Activated CD4-positive, alpha-beta memory T cell treated with anti-CD3 and anti-CD28 coated beads for 36 hours (primary cell): ENCODE data around the gene LSP1. TPM values are rescaled to one million over a fixed set of nuclear protein-coding genes. Genes with fewer than 3 reads are reported as not detected.

Experiments used
- CTCF ChIA-PET: fragments of 350-600 bp; sonication (Branson Sonifier 250); formaldehyde crosslinking; loops from one replicate; lab custom pipeline; 2021; ENCODE audit warnings: antibody characterized with exemption, inconsistent platforms; lab: Charles Lee
- POLR2A ChIA-PET: fragments of 350-600 bp; sonication (Branson Sonifier 250); formaldehyde crosslinking; loops from one replicate; lab custom pipeline; 2021; ENCODE audit warnings: antibody characterized with exemption; lab: Charles Lee
- DNase-seq: peaks from one replicate; pipeline ENCODE4 v3.0.0-alpha.2; 2020
- H3K27ac Mint-ChIP-seq: one replicate; pipeline ENCODE4 v1.8.0; 2021; ENCODE audit warnings: mixed read lengths
- H3K27me3 Mint-ChIP-seq: one replicate; pipeline ENCODE4 v1.8.0; 2021; ENCODE audit warnings: mixed read lengths
- H3K36me3 Mint-ChIP-seq: one replicate; pipeline ENCODE4 v1.8.0; 2021; ENCODE audit warnings: mixed read lengths
- H3K4me1 Mint-ChIP-seq: one replicate; pipeline ENCODE4 v1.8.0; 2021; ENCODE audit warnings: low read depth, mixed read lengths
- H3K4me3 Mint-ChIP-seq: one replicate; pipeline ENCODE4 v1.8.0; 2021; ENCODE audit warnings: mild to moderate bottlenecking, mixed read lengths
- H3K9me3 Mint-ChIP-seq: one replicate; pipeline ENCODE4 v1.8.0; 2021; ENCODE audit warnings: mixed read lengths
- intact Hi-C: fragments of 100-400 bp; cut with micrococcal nuclease; formaldehyde crosslinking; loops from one replicate; pipeline ENCODE4 v1.15.1; 2023
- total RNA-seq, 2 experiments: library from RNA; stranded (reverse); gene quantifications; one replicate each; pipeline ENCODE4 v1.2.3, GENCODE V29; 2021

Gene LSP1
- total RNA-seq, 2 experiments from 2014 or later = 179 to 181 TPM

- ChIA-PET POLR2A (no interaction called here), CTCF (no interaction called here)
- H3K4me3 Mint-ChIP-seq = no peak overlapping the region
Measured at GRCh38 chr11:1927026-1927847, 74.4 kb downstream of the LSP1 start.

GRCh38 chr11:1927848-1928469 is 75.1 kb downstream of the LSP1 start:
- H3K27ac Mint-ChIP-seq = no peak overlapping the region
- CTCF ChIA-PET = no interaction called here
- H3K27me3 Mint-ChIP-seq = peaks cover 4% of the 10 kb centered on the region

More at GRCh38 chr11:1927026-1927847, 74.4 kb downstream of the LSP1 start:
- intact Hi-C loops = no loop called here
- Mint-ChIP-seq H3K36me3 (no peaks in the 10 kb centered on the region), H3K9me3 (no peaks in the 10 kb centered on the region), H3K27me3 (peaks cover 4% of the 10 kb centered on the region), H3K4me1 (peaks cover 2% of the 10 kb centered on the region), H3K27ac (no peak overlapping the region)
- no peak for DNase-seq

GRCh38 chr11:1928470-1928890 is 75.6 kb downstream of the LSP1 start:
- Mint-ChIP-seq H3K9me3 (no peaks in the 10 kb centered on the region), H3K4me1 (peaks cover 2% of the 10 kb centered on the region), H3K27ac (no peak overlapping the region), H3K36me3 (no peaks in the 10 kb centered on the region), H3K4me3 (no peak overlapping the region), H3K27me3 (peaks cover 4% of the 10 kb centered on the region)
- POLR2A ChIA-PET = no interaction called here
- intact Hi-C loops = no loop called here
- CTCF ChIA-PET = no interaction called here
- no peak for DNase-seq

More at GRCh38 chr11:1927848-1928469, 75.1 kb downstream of the LSP1 start:
- H3K4me3 Mint-ChIP-seq = no peak overlapping the region
- H3K9me3 Mint-ChIP-seq = no peaks in the 10 kb centered on the region
- no peak for DNase-seq
- POLR2A ChIA-PET = no interaction called here
- H3K36me3 Mint-ChIP-seq = no peaks in the 10 kb centered on the region
- peaks cover 2% of the 10 kb centered on the region for H3K4me1 Mint-ChIP-seq
- intact Hi-C loops = no loop called here

GRCh38 chr11:1928891-1929541 is 76.1 kb downstream of the LSP1 start:
- Mint-ChIP-seq H3K4me3 (no peak overlapping the region), H3K27me3 (no peaks in the 10 kb centered on the region), H3K36me3 (no peaks in the 10 kb centered on the region), H3K4me1 (peaks cover 2% of the 10 kb centered on the region), H3K9me3 (no peaks in the 10 kb centered on the region), H3K27ac (no peak overlapping the region)
- intact Hi-C loops = no loop called here
- no peak for DNase-seq
- CTCF ChIA-PET = interaction anchor here (1.5 kb wide), 1 partner anchor 47 kb away, joined by 4 read pairs; no protein-coding TSS in a partner anchor
- POLR2A ChIA-PET = no interaction called here

GRCh38 chr11:1929621-1930461 is 77.0 kb downstream of the LSP1 start:
- ChIA-PET POLR2A (no interaction called here), CTCF (interaction anchor here (1.5 kb wide), 1 partner anchor 48 kb away, joined by 4 read pairs; no protein-coding TSS in a partner anchor)
- H3K27ac Mint-ChIP-seq = no peak overlapping the region
- H3K4me1 Mint-ChIP-seq = peaks cover 2% of the 10 kb centered on the region
- H3K9me3 Mint-ChIP-seq = no peaks in the 10 kb centered on the region
- DNase-seq = no peak
- intact Hi-C loops = no loop called here
- no peaks in the 10 kb centered on the region for H3K36me3 Mint-ChIP-seq
- H3K4me3 Mint-ChIP-seq = no peak overlapping the region
- H3K27me3 Mint-ChIP-seq = no peaks in the 10 kb centered on the region

GRCh38 chr11:1930462-1930830 is 77.6 kb downstream of the LSP1 start:
- Mint-ChIP-seq H3K4me1 (peaks cover 2% of the 10 kb centered on the region), H3K4me3 (no peak overlapping the region), H3K9me3 (no peaks in the 10 kb centered on the region), H3K36me3 (no peaks in the 10 kb centered on the region), H3K27ac (no peak overlapping the region), H3K27me3 (no peaks in the 10 kb centered on the region)
- POLR2A ChIA-PET = no interaction called here
- DNase-seq = no peak
- intact Hi-C loops = no loop called here
- CTCF ChIA-PET = interaction anchor here (1.5 kb wide), 1 partner anchor 48 kb away, joined by 4 read pairs; no protein-coding TSS in a partner anchor

DNA sequence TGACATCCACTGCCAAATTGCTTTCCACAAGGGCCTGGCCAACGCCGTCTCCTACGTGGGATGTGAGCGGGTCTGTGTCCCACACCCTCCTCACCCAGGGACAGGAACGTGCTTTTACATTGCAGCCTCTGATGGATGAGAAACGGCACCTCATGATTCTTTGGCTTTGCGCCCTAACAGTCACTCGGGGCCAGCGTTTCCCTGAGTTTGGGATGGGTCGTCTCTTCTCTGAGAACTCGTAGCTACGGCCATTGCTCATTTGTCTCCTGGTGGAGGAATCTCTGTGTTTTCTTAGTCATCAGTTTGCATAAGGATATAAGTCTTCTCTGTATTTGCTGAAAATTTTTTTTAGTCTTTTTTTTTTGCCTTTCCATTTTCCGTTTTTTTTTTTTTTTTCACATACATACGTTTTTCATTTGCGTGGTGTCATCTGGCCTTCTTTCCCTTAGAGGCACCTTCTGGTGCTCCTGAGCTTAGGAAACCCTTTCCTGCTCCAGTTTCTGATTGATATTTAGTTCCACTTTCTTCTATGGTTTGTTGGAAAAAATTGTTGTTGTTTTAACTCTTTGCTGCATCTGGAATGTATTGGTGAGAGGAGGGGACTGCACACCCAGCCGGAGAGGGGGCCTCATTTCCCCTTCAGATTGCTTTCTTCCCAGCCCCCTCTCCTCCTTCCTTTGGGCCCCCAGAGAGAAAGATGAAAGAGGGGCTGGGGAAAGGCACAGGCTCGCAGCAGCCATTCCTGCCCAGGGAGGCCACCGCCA is 78.6 kb downstream of the LSP1 start:
- Mint-ChIP-seq H3K9me3 (no peaks in the 10 kb centered on the region), H3K4me3 (no peak overlapping the region), H3K27ac (no peak overlapping the region), H3K4me1 (peaks cover 2% of the 10 kb centered on the region), H3K36me3 (no peaks in the 10 kb centered on the region), H3K27me3 (no peaks in the 10 kb centered on the region)
- DNase-seq = no peak
- intact Hi-C loops = no loop called here
- POLR2A ChIA-PET = no interaction called here
- CTCF ChIA-PET = interaction anchor here (0.6 kb wide), 1 partner anchor 950 kb away, joined by 3 read pairs; no protein-coding TSS in a partner anchor

DNA sequence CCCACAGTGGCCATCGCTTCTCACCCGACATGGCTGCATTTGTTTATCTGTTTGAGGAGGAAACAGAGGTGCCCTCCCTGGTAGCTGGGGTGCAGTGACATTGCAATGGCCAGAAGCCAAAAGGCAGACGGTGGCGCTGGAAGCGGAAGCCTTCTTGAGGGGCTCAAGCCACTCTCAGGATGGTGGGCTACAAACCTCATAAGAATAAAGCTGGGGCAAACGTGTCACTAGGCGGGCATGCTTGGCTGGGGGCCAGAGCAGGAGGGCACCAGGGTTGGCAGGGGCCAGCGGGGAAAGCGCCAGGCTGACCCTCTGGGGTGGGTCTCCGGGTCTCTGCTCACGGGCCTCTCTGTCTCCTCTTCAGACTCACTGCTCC is 79.2 kb downstream of the LSP1 start:
- CTCF ChIA-PET = interaction anchor here (0.6 kb wide), 1 partner anchor 951 kb away, joined by 3 read pairs; no protein-coding TSS in a partner anchor
- no peak overlapping the region for H3K4me3 Mint-ChIP-seq
- intact Hi-C loops = no loop called here
- peaks cover 2% of the 10 kb centered on the region for H3K4me1 Mint-ChIP-seq
- H3K9me3 Mint-ChIP-seq = no peaks in the 10 kb centered on the region
- no peak overlapping the region for H3K27ac Mint-ChIP-seq
- DNase-seq = no peak
- H3K36me3 Mint-ChIP-seq = no peaks in the 10 kb centered on the region
- POLR2A ChIA-PET = no interaction called here
- no peaks in the 10 kb centered on the region for H3K27me3 Mint-ChIP-seq

GRCh38 chr11:1932681-1933080 is 79.8 kb downstream of the LSP1 start:
- no peaks in the 10 kb centered on the region for H3K27me3 Mint-ChIP-seq

GRCh38 chr11:1933416-1934334 is 80.8 kb downstream of the LSP1 start:
- H3K36me3 Mint-ChIP-seq = no peaks in the 10 kb centered on the region
- ChIA-PET POLR2A (no interaction called here), CTCF (no interaction called here)
- no peaks in the 10 kb centered on the region for H3K9me3 Mint-ChIP-seq
- DNase-seq = no peak
- no peaks in the 10 kb centered on the region for H3K27me3 Mint-ChIP-seq
- no peak overlapping the region for H3K4me3 Mint-ChIP-seq
- H3K4me1 Mint-ChIP-seq = peaks cover 2% of the 10 kb centered on the region
- no peak overlapping the region for H3K27ac Mint-ChIP-seq
- intact Hi-C loops = no loop called here

More at GRCh38 chr11:1932681-1933080, 79.8 kb downstream of the LSP1 start:
- no peak overlapping the region for H3K27ac Mint-ChIP-seq
- CTCF ChIA-PET = no interaction called here
- H3K4me1 Mint-ChIP-seq = peaks cover 2% of the 10 kb centered on the region
- no peaks in the 10 kb centered on the region for H3K36me3 Mint-ChIP-seq
- DNase-seq = no peak
- intact Hi-C loops = no loop called here
- POLR2A ChIA-PET = no interaction called here
- no peak overlapping the region for H3K4me3 Mint-ChIP-seq
- no peaks in the 10 kb centered on the region for H3K9me3 Mint-ChIP-seq
